H1 (cell line): ENCODE data around the gene CEP250.

Experiments used
- ASH2L ChIP-seq: fragments of 200-600, 300-600 bp; sonication (generic); IDR thresholded peaks from one replicate; pipeline ENCODE4 v1.7.1; 2017; ENCODE audit warnings: low read length
- ATF3 ChIP-seq: IDR thresholded peaks from 2 replicates; pipeline ENCODE4 v1.6.1; 2011; ENCODE audit warnings: low read depth, mild to moderate bottlenecking, low read length; ENCODE audit not compliant: insufficient read depth
- CHD7 ChIP-seq: fragments of 300-600 bp; sonication (generic); IDR thresholded peaks from 2 replicates; pipeline ENCODE4 v1.7.1; 2012; ENCODE audit warnings: low read length, moderate library complexity, mild to moderate bottlenecking, inconsistent platforms; ENCODE audit not compliant: insufficient replicate concordance
- CREB1 ChIP-seq: IDR thresholded peaks from 2 replicates; pipeline ENCODE4 v1.6.1; 2012; ENCODE audit warnings: inconsistent platforms
- EP300 ChIP-seq, 2 experiments: IDR thresholded peaks; 1 replicate in 1 of 2; 2 replicates in 1 of 2; pipeline ENCODE4 v1.6.1; 2011 to 2012; ENCODE audit warnings: low read depth in 2 of 2, low read length in 2 of 2, mild to moderate bottlenecking in 2 of 2, borderline replicate concordance in 1 of 2, inconsistent platforms in 1 of 2, moderate library complexity in 1 of 2
- FOSL1 ChIP-seq: IDR thresholded peaks from 2 replicates; pipeline ENCODE4 v1.6.1; 2011; ENCODE audit warnings: mild to moderate bottlenecking, low read depth, low read length, moderate library complexity; ENCODE audit not compliant: insufficient read depth
- JUN ChIP-seq: IDR thresholded peaks from 2 replicates; pipeline ENCODE4 v1.6.1; 2011; ENCODE audit warnings: low read depth, mild to moderate bottlenecking, improper control_type of control experiment, low read length
- POLR2A ChIP-seq, 2 experiments: IDR thresholded peaks; 1 replicate in 1 of 2; 2 replicates in 1 of 2; pipeline ENCODE4 v1.6.1; 2011; ENCODE audit warnings: low read depth in 2 of 2, low read length in 2 of 2, mild to moderate bottlenecking in 2 of 2; ENCODE audit errors: control extremely low read depth in 1 of 2
- POLR2AphosphoS5 ChIP-seq: IDR thresholded peaks from 2 replicates; pipeline ENCODE4 v1.6.1; 2011; ENCODE audit warnings: low read depth, low read length
- POU5F1 ChIP-seq: IDR thresholded peaks from 2 replicates; pipeline ENCODE4 v1.6.1; 2011; ENCODE audit warnings: low read depth, mild to moderate bottlenecking, low read length, moderate library complexity
- RAD21 ChIP-seq, 2 experiments: IDR thresholded peaks in 1 of 2; conservative IDR thresholded peaks in 1 of 2; 2 replicates each; pipeline ENCODE4 v1.6.1; 2011; ENCODE audit warnings: low read depth in 2 of 2, low read length in 2 of 2, improper control_type of control experiment in 1 of 2, inconsistent platforms in 1 of 2, mild to moderate bottlenecking in 1 of 2, moderate library complexity in 1 of 2
- RXRA ChIP-seq: IDR thresholded peaks from 2 replicates; pipeline ENCODE4 v1.6.1; 2011; ENCODE audit warnings: low read depth, mild to moderate bottlenecking, low read length, moderate library complexity; ENCODE audit not compliant: insufficient read depth
- ZNF274 ChIP-seq: IDR thresholded peaks from 2 replicates; pipeline ENCODE4 v1.7.0; 2012; ENCODE audit warnings: low read length, borderline replicate concordance; ENCODE audit errors: extremely low read depth
- TF ChIP-seq, protein P1 (sequence below), 3 experiments: IDR thresholded peaks; 1 replicate in 2 of 3; 2 replicates in 1 of 3; pipeline versions ENCODE4 v1.5.1 to v1.6.1; 2011; ENCODE audit warnings: low read length in 3 of 3, mild to moderate bottlenecking in 3 of 3, inconsistent platforms in 2 of 3, low read depth in 1 of 3, moderate library complexity in 1 of 3; ENCODE audit not compliant: insufficient read depth in 1 of 3; ENCODE audit errors: control extremely low read depth in 1 of 3

DNA sequence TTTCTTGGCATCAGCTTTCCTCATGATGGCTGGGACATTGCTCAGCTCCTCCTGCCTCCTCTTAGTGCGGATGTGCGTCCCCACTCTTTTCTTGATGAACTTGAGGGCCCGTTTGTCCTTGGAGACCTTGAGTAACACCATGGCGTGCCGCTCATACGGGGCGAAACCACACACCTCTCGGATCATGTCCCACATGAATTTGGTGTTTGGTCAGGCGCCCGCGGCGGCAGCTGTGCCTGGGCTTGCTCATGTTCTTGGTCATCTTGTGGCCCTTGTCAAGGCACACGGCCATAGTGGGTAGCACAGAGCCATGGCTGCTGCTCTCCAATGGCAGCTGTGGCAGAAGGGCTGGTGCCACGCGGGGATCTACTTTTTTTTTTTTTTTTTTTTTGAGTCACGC, 89.0 kb downstream of the CEP250 start:
- TF ChIP-seq ASH2L (no peak), POLR2A (IDR thresholded peaks at IDR 0.05; ENCODE audit: control extremely low read depth in 1 of 2, low read depth in 2 of 2, low read length in 2 of 2) (no peak), JUN (no peak), POU5F1 (no peak), EP300 (IDR thresholded peaks at IDR 0.05; ENCODE audit: borderline replicate concordance in 1 of 2, low read depth in 2 of 2, low read length in 2 of 2) (no peak), ZNF274 (no peak), RXRA (no peak), ATF3 (no peak), RAD21 (IDR thresholded peaks at IDR 0.05 in 1 of 2, conservative IDR thresholded peaks at IDR 0.05 in 1 of 2; ENCODE audit: low read depth in 2 of 2, low read length in 2 of 2) (no peak), POLR2AphosphoS5 (no peak), CREB1 (no peak), CHD7 (no peak), FOSL1 (no peak)
- TF ChIP-seq, protein P1, sequence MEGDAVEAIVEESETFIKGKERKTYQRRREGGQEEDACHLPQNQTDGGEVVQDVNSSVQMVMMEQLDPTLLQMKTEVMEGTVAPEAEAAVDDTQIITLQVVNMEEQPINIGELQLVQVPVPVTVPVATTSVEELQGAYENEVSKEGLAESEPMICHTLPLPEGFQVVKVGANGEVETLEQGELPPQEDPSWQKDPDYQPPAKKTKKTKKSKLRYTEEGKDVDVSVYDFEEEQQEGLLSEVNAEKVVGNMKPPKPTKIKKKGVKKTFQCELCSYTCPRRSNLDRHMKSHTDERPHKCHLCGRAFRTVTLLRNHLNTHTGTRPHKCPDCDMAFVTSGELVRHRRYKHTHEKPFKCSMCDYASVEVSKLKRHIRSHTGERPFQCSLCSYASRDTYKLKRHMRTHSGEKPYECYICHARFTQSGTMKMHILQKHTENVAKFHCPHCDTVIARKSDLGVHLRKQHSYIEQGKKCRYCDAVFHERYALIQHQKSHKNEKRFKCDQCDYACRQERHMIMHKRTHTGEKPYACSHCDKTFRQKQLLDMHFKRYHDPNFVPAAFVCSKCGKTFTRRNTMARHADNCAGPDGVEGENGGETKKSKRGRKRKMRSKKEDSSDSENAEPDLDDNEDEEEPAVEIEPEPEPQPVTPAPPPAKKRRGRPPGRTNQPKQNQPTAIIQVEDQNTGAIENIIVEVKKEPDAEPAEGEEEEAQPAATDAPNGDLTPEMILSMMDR (IDR thresholded peaks at IDR 0.05; ENCODE audit: control extremely low read depth in 1 of 3, insufficient read depth in 1 of 3, low read depth in 1 of 3, low read length in 3 of 3), result no peak
